Hippocampal formation (tissue), 2 donors: Measurements from ENCODE around the gene SPG11.
"Not testable (repeated sequence)": the region's sequence is repeated elsewhere in the genome, so short reads cannot be mapped to it uniquely, and the experiment has no call there.

Experiments used
- DNase-seq, 2 donors: peaks; one replicate each; lab custom pipeline; 2025; lab: John Stamatoyannopoulos, UW

SPG11 gene

DNA sequence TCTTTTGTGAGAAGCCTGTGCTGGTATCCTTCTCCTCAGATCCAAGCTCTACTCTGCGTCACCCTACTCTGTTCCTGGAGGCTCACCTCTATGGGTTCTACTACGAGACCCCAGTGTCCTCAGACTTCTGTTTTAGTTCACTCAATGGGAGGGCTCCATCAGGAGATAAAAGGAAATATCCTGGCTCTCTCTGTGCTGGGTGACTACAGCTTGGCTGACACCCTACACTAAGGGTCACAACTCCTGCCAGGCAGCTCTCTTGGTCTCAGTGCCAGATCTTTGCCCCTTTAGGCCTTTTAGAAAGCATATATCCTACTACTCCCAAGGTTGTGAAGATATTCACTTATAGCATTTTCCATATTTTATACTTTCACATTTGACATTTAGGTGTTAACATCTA, 46.5 kb downstream of the SPG11 start:
- DNase-seq = no peak

DNA sequence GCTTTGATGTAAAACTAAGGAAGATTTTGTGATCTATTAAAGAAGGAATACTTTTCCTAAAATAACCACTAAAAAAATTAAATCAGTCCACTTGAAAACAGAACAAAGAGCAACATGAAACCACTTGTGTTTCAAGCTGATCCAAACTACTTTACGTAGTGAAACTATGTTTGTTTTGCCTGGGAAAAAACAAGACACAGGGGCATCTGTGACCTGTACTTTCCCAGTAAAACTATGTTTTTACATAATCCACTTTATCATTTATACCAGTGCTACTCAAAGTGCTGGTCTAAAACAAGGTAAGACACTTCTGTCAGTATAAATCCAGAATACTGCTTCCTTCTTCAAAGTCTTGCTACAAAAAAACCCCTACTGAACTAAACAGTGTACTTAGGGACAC, 56.7 kb downstream of the SPG11 start:
- DNase-seq = no peak

DNA sequence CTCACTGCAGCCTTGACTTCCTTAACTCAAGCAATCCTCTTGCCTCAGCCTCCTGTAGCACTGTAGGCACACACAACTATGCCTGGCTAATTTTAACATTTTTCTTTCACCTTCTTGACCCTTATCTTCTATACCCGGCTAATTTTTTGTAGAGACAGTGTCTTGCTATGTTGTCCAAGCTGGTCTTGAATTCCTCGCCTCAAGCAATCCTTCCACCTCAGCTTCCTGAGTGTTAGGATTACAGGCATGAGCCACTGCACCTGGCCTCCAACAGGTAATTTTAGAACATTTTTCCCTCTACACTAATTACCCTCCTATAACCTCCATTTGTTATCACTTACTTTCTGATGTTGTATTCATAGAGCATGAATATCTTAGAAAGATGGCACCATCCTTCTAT, 60.3 kb downstream of the SPG11 start:
- no peak for DNase-seq

DNA sequence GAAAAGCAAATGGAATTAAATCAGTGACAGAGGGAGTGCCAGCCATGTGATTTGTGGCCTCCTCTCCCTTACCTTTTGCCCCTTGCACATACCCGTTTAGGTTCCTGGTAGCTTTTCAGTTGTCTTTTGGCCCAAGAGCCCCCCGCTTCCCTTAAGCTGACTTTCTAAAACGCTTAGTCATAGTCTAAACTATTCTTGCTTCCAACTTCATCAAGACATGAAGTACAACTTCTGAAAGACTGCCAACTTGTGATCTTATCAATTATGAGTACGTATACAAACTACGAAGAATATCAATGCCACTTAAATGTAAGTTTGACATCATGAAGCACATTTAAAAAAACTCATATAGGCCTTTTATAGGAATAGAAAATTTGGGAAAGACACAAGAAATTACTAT, 64.6 kb downstream of the SPG11 start:
- DNase-seq = no peak

DNA sequence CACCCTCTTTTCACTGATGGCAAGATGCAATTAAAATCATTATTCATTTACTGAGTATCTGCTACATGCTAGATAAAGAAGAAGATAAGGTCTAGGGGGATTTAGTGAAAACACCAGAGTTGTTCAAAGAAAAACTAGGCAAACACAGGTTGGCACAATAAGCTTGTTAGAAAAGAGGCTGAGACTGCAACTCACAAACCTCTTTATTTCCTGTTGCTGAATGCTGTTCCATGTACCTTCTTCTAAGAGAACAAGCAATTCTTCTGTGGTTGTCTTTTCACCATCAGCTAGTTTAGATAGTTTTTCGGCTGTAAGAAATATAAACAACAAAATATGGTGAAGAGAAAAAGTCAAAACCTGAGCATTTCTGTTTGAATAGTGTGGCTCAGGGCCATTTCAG, 65.4 kb downstream of the SPG11 start:
- no peak for DNase-seq

DNA sequence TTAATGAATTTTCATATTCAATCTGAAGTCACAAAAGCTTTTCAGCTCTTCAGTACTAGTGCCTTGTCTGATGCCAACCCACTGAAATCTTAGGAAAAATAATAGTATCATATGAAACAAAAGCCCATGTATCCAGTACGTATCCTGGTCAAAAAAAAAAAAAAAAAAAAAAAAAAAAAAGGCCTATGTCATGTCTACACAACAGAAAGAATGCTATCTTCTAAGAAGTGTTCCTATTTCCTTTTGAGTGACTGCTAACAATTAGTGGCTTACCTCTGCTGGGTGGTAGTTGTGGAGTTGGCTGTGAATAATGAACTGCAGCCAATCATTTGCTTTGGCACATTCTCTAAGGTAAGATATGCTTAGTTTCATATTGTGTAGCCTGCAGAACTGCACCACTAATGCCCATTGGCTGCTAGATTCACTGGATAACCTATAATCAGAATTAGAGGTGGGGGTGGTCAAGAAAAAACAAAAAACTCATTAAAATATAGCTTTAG, 66.9 kb downstream of the SPG11 start:
- DNase-seq = no peak

DNA sequence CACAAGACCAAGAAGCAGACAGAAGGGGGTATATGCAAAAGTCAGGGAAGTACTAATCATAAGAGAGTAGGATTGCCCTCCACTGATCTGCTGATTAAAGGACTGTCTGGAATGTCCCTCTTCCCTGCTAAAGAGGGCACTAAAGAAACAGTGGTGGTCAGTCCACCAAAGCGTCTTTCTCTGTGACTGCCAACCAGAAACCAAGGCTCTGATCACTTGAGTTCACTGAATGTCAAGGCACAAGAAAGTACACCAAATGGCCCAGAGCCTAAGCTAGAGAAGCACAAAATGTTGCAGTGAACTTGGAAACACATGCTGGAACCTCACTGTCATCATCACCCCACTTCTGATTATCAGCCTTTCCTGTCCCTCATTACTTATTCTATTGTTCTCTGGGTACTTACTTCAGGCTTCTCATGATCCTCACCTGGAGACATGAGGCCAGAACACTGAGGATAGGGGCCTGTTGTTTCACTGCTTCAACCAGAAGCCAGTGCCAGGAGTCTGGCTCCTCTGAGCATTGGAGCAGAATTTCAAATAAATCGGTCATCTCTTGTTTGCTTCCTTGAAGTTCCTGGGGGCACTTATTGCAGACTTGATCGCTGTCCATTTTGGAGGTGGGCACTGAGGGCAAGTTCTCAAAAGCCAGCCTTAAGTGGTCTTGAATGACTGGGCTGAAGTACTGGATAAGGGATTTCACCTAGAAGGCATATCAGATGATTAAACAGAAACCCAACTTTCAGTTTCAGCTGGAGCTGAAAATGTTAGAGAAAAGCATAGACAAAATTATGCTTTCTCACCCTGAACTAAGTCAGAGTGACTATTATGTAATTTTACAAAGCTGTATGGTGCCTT, 67.6 kb downstream of the SPG11 start:
- no peak for DNase-seq

DNA sequence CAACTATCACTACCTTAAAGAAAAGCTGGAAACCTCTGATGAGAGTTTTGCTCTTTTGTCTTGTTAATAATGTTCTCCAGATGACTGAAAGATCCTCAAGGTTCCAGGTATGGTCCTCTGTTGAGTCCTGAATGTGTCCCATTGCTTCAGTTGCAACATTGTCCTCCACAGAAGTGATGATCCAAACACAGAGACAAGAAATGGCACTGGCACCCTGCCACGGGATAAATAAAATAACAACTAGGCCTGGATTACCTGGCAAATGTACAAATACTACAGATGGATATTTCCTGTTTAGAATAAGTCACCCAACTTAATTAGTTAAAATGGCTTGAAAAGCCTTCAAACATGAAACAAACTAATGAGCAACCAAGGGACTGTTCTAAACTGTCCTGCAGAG, 68.2 kb downstream of the SPG11 start:
- DNase-seq = no peak

DNA sequence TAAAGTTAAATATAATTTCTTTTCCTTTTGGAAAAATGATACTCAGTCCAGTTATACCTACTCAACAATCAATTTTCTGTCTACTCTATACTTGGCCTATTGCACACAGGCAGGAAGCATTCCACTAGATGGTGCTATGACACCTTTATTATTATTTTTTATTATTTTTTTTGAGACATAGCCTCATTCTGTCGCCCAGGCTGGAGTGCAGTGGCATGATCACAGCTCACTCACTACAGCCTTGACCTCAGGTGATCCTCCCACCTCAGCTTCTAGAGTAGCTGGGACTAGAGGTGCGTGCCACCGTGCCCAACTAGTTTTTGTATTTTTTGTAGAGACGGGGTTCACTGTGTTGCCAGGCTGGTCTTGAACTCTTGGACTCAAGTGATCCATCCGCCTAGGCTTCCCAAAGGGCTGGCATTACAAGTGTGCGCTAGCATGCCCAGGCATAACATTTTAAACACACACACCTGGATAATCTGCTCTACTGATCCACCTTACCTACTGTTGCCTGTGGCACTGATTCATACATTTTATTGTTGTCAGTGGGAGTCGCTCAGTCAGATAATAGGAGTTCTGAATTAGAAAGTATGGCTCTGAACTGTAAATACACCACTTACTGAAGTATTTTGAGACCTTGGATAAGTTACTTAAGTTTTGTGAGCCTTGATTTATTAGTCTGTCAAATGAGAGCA, 70.3 kb downstream of the SPG11 start:
- DNase-seq = no peak

DNA sequence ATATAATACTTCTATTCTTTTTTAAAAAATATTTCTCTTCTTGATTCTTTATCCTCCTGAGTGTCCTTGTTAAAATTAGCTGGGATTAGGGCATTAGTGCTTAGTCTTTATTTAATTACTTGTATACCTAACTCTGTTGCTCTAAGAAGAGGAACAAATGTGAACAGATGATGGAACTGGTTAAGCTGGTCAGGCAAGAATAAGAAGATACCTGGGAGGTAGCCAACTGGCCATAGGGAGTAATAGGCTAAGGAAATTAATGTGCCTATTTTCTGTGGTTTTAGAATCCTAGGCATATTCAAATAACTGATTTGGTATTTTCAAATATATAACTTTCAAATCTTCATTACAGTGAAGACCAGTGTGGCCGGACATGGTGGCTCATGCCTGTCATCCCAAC, 72.1 kb downstream of the SPG11 start:
- DNase-seq = no peak

DNA sequence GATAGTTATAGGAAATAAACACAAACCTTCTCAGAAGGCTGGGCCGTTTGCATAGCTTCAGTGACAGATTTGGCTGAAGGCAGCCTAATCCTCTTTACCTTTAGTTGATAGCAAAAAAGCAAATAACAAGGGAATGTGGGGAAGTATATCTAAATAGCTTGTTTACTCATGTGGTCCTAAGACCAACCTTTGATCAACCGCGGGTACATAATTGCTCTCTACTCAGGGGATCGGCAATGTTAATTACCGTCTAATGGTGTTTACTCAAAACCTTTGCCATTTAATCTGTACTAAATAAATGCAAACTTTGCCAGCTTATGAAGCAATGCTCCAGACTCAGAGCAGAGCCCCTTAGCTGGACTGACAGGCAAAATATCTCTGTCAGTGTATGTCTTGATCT, 74.9 kb downstream of the SPG11 start:
- no peak for DNase-seq

DNA sequence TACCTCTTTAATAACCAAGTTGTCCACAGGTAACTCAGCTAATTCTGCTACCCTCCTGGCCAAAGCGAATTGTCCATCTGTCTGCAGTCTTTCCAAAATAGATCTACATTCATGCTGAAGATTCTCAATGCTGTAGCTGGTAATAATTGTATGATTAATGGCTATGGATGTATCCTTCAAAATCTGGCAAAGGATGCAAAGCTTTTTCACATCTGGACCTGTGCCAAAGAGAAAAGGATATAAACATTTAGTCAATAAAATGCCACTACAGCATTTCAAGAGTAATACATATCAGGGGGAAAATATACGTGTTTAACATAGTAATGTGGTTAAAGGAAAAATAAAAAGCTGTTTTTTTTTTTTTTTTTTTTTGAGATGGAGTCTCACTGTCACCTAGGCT, 77.8 kb downstream of the SPG11 start:
- no peak for DNase-seq

DNA sequence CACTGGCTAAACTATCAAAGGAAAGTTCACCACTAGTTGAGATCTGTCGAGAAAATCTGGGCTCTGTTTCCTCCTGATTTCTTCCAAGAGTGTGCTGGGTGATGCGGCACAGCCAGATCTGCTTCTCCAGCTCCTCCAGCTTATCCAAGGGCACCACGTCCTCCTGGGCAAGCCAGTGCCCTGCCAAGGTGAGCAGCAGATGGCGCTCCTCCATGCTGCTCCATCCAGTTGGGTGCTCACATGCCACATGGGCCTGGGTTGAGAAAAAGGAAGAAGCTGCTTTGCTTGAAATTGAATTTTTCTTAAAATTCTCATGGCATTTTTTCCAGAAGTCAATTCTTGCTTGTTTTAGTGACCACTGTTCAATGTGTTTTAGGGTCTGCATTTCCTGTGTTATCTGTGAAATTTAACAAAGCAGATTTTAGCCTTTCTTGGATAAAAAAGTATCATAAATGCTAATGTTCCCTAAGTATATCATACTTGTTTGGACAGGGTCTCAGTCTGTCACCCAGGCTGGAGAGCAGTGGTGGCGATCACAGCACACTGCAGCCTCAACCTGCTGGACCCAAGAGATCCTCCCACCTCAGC, 79.2 kb downstream of the SPG11 start:
- no peak for DNase-seq

DNA sequence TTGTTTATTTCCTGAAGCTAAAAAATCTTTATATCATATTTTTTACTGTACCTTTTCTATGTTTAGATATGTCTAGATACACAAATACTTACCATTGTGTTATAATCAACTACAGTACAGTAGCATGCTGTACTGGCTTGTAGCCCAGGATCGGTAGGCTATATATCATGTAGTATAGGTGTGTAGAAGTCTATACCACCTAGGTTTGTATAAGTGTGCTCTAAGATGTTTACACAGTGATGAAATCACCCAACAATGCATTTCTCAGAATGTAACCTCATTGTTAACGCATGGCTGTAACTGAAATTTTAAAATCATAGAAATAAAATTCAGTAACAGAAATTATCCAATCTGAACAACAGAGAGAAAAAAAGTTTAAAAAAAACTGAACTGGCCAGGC, 83.4 kb downstream of the SPG11 start:
- DNase-seq = no peak

DNA sequence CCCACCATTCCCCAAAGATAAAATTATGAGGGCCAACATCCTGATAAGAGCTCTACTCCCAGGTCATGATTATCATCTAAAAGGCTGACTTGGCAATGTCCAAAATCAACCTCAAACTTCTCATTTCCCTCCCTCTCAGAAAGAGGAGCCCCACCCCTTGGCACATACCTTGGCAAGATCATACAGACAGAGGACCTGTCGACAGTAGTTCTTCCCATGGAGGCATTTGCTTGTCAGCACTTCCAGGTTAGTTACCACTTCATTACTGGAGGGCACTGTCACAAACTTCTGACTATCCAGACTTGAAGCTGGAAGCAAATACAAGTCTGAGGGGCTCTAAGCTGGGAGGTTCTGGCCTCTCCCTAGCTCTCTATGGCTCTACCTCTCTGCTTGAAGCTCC, 88.7 kb downstream of the SPG11 start:
- DNase-seq = no peak

DNA sequence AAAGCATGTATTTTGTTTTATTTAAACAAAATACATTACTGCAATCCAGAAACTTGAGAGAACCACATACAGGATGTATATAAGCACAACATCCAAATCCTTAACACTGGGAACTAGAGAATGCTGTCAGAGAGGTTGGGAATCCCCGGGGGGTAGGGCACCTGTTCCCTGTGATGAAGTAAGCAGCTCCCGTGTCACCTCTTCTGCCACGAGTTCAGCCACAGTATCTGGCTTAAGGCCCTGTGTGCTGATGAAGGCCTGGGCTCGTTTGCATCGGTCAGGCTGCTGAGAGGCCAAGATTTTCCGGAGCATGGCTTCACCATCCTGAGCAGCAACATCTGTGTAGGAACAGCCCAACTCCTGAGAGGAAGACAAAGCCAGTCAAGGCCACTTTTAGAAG, 90.1 kb downstream of the SPG11 start:
- DNase-seq = no peak

DNA sequence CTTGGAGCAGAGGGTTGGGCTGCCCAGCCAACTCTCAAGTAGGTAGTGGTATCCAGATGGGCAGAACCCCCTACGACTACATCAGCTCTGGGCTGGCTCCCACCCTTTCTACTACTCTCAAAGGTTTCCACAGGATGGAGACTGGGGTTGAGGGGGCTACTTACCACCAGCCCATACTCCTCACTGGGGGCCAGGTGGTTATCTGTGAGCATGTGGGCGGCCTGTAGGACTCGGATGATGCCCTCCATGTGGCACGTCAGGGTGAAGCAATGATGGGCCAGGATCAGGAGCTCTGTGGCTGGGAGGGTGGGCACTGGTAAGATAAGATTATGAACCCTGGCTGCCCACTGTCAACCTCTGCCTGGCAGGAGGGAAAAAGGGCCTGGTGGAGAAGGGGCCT, 93.1 kb downstream of the SPG11 start:
- DNase-seq = no peak

DNA sequence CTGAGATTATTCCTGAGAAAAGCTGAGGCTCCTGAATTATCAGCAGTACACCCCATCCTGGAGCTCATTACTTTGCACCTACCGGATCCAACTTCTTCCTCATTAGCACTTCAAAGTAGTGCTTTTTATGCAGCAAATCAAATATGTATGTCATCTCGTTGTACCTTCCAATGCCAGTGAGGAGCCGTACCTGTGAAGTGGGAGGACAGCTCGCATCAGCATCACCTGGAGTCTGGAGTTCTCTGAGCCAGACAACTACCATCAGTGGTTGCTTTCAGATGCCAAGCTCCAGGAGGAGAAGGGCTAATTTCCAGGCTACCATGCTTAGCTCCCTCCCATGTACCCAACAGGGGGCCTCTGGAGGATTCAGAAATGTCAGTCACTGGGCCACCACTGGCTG, 94.1 kb downstream of the SPG11 start:
- no peak for DNase-seq

DNA sequence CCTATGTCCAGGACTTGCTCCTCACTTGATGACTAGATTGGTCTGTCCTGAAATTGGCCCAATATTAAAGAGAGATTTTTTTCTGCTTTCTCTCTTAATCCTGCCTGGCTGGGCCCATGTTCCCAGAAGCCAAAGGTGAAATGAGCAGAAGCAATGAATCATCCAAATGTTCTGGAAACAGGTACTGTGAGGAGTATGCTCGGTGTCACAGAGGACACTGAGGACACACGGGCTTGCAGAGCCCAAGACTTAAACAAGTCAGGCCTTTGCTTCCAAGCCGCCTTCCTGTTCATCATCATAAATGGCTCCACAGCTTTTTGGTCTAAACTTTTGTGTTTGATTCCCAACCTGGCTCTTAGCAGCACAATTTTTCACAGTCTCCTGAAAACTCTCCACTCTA, 95.1 kb downstream of the SPG11 start:
- no peak for DNase-seq

DNA sequence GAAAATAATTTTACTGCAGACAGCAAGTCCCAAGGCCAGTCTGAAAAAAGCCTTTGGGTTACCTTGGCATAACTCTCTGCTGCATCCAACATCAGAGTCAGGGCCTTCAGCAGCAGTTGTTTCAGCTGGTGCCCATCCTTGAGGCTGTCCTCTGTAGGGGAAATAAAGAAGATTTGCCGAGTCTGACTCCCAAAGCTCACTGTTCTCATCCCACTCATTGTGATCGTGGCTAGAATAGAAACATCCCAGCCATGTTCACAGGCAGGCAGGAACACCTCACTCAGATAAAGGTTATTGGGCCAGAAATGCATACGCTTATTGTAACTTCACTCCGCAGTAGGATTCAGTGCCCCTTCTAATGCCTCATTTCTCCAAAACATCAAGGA, 97.3 kb downstream of the SPG11 start:
- no peak for DNase-seq

DNA sequence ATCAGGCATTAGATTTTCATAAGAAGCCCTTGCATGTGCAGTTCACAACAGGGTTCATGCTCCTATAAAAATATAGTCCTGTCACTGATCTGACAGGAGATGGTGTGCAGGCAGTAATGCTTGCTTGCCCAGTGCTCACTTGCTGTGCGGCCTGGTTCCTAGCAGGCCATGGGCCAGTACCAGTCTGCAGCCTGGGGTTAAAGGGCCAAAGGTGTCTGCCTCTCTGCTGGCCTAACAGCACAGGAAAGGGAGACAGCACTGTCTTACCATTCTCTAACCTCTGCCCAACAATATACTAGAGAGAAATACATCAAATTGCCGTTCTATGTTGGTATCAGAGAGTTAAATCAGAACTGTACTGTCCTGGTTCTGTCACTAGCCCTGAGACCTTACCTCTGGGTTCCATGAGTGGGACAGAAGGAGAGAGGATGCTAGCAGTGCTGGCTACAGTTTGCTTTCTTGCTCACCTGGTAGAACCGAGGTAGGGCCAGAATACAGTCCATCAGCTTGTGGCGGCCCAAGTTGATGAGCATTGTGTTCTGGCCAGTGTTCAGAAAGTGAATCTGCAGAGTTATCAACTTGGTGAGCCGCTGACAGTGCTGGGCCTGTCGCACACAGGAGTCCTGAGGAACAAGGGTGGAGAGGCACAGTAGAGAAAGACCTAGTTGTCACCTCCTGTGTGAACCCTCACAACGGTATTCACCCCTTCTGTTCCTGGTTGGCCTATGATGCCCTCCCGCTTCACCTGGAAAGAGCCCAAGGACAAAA, 97.9 kb downstream of the SPG11 start:
- DNase-seq = no peak

DNA sequence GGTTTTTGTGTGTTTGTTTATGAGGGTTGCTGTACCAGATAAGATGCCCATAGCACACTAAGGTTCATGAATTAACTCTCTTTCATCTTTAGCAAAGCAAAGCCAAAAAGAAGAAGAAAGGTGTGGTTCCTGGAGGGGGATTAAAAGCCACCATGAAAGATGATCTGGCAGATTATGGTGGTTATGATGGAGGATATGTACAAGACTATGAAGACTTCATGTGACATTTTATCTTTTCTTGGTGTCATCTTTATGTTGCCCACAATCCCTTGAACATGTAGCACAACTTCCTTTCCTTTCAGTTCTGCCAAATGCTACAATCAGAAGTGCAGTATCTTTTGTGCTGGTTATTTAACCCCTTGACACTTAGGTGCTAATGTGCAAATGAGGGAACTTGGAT, 102.5 kb downstream of the SPG11 start:
- DNase-seq = not testable (repeated sequence)
